HG03442 (cell line): ENCODE measurements around the gene TRPC4AP.
"Not testable (repeated sequence)": the region's sequence is repeated elsewhere in the genome, so short reads cannot be mapped to it uniquely, and the experiment has no call there.

Experiments
- ATAC-seq: cut with Tn5 transposase; IDR thresholded peaks from one replicate; pipeline ENCODE4 v1.9.1; 2021; ENCODE audit warnings: mild to moderate bottlenecking, moderate library complexity; ENCODE audit not compliant: unreplicated experiment

TRPC4AP gene, protein sequence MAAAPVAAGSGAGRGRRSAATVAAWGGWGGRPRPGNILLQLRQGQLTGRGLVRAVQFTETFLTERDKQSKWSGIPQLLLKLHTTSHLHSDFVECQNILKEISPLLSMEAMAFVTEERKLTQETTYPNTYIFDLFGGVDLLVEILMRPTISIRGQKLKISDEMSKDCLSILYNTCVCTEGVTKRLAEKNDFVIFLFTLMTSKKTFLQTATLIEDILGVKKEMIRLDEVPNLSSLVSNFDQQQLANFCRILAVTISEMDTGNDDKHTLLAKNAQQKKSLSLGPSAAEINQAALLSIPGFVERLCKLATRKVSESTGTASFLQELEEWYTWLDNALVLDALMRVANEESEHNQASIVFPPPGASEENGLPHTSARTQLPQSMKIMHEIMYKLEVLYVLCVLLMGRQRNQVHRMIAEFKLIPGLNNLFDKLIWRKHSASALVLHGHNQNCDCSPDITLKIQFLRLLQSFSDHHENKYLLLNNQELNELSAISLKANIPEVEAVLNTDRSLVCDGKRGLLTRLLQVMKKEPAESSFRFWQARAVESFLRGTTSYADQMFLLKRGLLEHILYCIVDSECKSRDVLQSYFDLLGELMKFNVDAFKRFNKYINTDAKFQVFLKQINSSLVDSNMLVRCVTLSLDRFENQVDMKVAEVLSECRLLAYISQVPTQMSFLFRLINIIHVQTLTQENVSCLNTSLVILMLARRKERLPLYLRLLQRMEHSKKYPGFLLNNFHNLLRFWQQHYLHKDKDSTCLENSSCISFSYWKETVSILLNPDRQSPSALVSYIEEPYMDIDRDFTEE

DNA sequence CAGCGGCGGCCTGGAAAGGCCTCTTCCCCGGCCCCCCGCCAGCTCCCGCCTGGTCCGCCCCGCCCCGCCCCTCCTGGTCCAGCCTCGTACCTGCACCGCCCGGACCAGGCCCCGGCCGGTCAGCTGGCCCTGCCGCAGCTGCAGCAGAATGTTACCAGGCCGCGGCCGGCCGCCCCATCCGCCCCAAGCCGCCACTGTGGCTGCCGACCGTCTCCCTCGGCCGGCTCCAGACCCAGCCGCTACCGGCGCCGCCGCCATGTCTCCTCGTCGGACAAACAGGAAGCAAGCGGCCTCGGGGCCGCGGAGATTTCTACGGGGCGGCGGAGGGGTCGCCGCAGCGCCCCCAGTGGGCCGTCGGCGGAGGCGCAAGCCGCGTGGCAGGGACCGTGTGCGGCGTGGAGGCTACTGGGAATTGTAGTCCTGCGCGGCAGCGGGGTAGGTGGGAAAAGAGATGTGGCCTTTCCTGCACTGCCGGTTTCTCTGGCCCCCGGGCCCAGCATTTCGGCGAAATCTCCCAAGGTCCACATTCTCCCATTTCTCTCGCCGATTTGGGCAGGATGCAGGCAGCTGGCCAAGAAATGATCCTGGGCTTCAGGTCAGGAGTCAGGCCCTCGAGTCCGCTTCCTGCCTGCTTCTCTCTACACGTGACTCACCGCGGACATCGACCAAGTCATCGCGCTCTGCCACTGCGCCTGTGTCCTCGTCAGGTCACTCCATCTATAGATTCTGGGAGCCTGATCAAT, at the start of gene TRPC4AP:
TSS of gene TRPC4AP (minus strand) at position 284 of the 743 bp plus-strand sequence. CDS start at position 258, 26 bp downstream.
- ATAC-seq = peak; percentile 93

DNA sequence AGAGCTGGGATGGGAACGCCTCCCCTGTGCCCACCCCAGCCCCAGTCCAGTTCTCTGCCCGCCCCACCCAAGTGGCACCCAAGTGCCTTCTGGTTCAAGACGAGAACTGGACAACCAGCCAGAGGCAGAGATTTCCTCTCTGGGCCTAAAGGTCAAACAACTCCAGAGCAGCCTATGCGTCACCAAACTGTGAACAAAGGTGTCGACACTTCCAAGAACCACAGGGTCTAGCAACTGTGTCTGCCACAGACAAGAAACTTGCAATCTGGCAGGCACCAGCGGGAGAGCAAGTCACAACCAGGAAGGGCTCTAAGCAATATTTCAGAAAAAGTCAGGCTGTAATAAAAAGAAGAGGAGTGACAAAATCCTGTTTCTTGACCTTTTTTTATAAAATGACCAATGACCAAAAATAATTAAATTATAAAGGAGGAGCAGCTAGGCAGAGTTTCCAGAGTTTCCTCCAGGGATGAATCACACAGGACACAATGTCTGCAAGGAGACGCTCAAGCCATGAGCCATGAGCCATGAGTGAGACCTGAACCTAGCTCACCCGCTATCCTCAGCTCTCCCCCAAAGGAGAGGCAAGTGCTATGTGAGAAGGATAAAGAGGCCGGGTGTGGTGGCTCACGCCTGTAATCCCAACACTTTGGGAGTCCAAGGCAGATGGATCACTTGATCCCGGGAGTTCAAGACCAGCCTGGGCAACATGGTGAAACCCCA, 43.4 kb upstream of the TRPC4AP start:
- no peak for ATAC-seq

GRCh38 chr20:35134880-35135279, 42.3 kb upstream of the TRPC4AP start:
- ATAC-seq = no peak

DNA sequence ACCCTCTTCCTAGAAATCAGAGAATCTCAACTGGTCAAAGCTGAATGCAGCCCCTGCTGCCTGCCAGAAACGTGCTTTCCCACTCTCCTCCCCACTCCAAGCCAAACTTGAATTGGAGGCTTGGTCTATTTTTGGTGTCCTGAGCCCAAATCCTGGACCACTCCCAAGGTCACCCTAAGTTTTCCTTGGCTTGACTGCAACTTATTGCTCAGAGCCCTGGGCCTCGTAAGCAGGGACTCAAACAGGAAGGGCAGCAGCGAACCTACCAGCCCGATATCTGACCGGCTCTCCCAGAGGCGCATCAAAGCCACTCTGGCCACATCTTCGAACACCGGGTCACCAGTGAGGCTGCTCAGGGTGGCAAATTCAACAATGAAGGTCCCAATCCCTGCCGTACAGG, 41.9 kb upstream of the TRPC4AP start:
- no peak for ATAC-seq

DNA sequence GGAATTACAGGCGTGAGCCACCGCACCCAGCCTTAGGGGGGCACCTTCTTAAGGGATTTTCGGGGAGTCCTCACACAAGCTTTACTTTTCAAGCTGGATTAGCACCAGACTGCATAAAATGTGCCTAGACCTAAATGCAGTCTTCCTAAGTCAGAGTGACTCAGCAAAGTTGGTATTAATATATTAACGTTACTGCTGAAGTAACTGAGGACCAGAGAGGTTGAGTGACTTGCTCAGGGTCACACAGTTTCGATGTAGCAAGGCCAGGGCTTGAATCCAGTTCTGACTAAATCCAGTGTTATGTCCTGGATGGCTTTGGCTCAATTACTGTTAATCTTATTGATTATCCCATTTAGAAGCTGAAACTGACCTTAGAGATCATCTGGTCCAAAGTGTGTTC, 41.1 kb upstream of the TRPC4AP start:
- ATAC-seq = no peak

DNA sequence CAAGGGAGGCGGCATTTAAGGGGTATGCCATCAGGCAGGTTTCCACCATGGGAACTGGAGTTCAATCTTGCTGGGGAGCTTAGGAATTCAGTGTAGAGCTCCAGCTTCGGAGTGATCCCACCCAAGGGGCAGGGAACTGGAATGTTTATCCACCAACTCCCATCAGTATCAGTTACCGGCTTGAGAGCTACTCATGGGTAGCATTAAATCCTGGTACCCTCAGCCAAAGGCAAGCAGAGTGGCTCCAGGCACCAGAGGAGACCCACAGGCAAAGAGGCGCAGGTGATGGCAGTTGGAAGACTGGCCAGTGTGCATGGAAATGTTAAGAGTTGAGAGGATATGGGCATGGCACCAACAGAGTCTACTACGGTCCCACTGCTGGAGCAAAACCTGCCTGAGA, 40.4 kb upstream of the TRPC4AP start:
- no peak for ATAC-seq

DNA sequence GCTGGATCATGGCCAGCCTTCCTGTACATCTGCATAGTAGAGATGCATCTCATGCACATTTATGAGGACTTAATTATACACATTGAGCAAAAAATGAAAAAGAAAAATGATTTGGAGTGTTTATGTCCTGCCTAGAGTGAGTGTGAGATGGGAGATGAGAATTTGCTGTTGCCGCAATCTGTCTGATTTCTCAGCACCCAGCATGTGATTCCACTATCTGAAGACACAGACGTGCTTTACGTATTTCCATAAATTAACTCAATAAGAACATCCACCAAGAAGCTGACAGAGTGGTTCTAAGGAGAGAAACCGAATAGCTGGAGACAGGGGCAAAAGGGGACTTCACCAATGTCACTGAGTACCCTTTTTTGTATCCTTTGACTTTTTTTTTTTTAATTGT, 39.3 kb upstream of the TRPC4AP start:
- no peak for ATAC-seq

DNA sequence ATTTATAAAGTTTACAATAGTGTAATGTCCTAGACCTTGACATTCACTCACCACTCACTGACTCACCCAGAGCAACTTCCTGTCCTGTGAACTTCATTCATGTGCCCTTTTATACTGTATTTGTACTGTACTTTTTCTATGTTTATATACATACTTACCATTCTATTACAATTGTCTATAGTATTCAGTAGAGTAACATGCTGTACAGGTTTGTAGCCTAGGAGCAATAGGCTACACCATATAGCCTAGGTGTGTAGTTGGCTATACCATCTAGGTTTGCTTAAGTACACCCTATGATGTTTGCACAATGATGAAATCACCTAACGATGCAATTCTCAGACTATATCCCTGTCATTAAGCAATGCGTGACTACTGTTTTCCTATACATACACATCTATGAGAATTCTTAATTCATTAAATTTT, 37.1 kb upstream of the TRPC4AP start:
- no peak for ATAC-seq

- ATAC-seq = no peak
Measured at GRCh38 chr20:35125753-35126152, 33.1 kb upstream of the TRPC4AP start.

- ATAC-seq = no peak
Measured at GRCh38 chr20:35122756-35123405, 30.3 kb upstream of the TRPC4AP start.

DNA sequence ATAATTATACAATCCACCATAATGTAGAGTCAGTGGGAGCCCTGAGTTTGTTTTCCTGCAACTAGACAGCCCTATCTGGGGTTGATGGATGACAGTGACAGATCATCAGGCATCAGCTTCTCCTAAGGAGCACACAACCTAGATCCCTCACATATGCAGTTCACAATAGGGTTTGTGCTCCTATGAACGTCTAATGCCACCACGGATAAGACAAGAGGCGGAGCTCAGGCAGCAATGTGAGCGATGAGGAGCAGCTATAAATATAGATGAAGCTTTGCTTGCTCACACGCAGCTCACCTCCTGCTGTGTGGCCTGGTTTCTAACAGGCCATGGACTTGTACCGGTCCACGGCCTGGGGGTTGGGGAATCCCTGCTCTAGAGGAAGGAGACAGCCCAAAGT, 28.6 kb upstream of the TRPC4AP start:
- ATAC-seq = no peak

DNA sequence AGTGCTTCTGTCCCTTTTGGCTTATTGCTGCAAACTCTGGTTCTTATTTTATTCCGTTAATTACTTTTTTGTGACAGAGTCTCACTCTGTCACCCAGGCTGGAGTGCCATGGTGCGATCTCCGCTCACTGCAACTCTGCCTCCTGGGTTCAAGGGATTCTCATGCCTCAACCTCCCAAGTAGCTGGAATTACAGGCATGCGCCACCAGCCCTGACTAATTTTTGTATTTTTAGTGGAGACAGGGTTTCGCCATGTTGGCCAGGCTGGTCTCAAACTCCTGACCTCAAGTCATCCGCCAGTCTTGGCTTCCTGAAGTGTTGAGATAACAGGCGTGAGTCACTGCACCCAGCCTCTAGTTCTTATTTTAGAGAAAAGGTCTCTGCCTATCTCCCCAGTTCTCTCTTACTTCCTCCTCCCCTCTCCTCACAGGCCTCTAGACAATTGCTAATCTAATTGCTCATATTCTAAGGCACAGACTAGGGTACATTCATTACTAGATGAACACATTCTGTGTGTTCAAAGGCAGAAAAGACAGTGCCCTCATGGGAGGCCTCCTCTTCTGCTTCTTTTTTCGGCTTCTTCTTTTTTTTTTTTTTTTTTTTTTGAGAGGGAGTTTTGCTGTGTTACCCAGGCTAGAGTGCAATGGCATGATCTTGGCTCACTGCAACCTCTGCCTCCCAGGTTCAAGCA, 27.6 kb upstream of the TRPC4AP start:
- ATAC-seq = no peak

DNA sequence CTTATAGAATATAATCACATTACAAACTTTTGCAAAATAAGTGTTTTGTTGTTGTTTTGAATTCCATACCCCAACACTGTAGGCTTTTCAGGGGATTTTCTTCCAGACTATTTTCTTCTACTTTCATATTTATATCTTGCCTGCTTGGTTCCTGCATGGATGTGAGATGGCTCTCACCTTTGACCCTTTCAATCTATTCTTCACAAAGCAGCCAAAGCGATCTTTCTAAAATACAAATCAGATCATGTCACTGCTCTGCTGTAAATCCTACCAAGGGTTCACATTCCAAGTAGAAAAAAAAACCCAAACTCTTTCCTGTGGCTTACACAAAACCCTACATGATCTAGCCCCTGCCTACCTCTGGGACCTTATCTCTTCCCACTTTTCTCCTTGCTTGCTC, 25.0 kb upstream of the TRPC4AP start:
- no peak for ATAC-seq

DNA sequence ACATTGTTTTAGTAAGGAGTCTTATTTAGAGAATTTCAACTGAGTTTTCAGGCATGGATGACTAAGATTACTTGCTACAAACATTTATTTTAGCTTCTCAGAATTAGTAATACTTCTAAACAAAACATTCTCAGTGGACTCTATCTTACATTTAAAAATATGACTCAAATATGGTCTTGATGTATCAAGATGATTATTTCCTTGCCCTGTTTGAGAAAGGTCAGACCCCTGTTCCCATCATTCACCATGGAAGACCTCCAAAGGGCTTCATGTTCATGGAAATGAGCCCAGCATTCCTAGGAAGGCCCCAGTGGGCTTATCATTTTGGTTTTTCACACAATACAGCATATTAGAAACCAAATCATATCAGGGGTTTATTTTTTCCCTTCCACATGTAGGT, 24.6 kb upstream of the TRPC4AP start:
- no peak for ATAC-seq

DNA sequence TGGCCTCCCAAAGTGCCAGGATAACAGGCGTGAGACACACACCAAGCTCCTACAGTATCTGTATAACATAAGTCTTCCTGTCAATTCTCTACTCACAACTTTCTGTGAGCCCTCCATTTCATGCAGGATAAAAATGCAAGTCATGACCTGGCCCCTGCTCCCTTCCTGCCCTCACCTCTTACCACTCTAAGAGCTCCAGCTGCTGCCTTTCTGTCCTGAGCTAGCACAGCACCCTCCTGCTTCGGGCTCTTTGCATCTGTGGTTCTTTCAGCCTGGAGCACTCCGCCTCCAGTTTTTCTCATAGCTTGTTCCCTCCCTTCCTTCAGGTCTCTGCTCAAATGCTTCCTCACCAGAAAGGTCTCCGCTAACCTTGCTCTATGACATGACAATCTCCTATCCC, 23.7 kb upstream of the TRPC4AP start:
- no peak for ATAC-seq

DNA sequence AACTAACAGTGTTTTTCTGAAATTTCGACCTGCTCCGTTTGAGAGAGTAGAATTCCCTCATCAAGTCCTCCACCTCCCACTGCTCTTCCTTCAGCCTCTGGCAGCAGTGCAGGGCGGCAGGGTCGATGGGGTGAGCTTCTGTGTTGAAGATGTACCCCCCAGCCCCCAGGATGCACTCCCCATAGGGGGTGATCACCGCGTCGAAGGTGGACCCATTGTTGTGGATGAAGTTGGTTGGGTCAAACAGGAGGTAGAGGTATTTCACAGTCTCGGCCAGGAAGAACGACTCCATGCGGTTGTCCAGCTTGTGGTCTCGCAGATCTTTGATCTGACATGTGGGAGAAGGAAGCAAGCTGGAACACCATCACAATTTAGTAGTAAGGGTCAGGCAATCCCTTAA, 23.0 kb upstream of the TRPC4AP start:
- ATAC-seq = no peak

DNA sequence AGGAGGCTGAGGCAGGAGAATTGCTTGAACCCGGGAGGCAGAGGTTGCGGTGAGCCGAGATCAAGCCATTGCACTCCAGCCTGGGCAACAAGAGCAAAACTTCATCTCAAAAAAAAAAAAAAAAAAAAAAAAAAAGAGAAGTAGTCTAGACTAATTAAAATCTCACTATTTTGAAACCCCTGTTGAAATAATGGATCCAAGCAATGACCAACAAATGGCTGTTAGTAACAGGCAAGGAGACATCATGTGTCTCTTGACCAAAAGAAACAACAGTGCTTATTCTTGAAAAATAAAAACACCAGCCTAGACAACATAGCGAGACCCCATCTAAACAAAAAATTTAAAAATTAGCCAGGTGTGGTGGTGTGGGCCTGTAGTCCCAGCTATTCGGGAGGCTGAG, 19.7 kb upstream of the TRPC4AP start:
- ATAC-seq = not testable (repeated sequence)

GRCh38 chr20:35111141-35111888, 18.7 kb upstream of the TRPC4AP start:
- no peak for ATAC-seq

DNA sequence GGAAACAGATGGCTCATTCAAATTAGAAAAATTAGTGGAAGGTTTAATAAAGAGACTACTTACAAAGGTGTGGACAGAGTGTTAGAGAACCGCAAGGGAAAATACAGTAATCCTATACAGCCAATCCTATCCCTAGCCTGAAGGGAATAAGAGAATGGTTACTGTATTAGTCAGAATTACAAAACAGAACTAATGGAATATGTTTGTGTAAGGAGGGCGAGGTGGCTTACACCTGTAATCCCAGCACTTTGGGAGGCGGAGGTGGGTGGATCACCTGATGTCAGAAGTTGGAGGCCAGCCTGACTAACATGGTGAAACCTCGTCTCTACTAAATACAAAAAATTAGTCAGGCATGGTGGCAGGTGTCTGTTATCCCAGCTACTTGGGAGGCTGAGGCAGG, 16.3 kb upstream of the TRPC4AP start:
- no peak for ATAC-seq
